ENCODE measurements around the gene ALOX5. TPM values are rescaled to one million over a fixed set of nuclear protein-coding genes. Genes with fewer than 3 reads are reported as not detected.

The ALOX5 gene
- total and polyA plus RNA-seq, 7 donors = 1.6 to 3.1 (median 2.0) TPM

DNA sequence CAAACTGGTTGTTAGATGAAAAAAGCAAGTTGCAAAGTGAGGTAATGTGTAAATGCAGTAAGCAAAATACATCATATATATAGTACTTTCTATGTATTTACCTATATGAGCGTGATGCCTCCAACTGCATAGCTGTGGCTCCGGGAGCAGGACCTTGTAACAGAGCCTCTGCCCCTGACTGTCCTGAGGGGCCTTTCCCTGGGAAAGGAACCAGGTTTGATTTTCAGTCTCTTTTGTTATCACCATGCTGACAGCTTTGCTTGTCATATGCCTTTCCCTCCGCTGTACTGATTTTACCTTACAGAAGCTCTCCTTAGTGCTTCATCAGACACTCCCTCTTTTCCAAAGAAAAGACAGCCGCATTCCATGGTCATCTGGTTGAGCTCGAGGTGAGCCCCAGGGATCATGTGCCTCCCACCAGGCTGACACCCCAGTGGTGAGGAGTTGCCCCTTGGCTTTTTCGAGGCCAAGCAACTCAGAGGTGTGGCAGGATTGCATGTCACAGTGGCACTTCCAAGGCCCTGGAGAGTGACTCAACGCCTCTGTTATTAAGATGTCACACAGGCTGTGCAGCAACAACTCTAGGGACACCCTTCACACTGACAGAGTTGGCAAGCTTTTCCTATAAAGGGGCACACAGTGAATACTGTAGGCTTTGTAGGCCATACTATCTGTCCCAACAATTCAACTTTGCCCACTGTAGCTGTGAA, 78.9 kb downstream of the ALOX5 start:
- Histone ChIP-seq H3K27me3 (ENCODE audit: insufficient read depth in 3 of 3, low read length in 2 of 3) (no peaks in the 10 kb centered on the region), H3K36me3 (ENCODE audit: insufficient read depth in 1 of 2, low read depth in 1 of 2) (peaks cover 0 to 14% of the 10 kb centered on the region in 2 donors), H3K27ac (no peak overlapping the region), H3K9me3 (no peaks in the 10 kb centered on the region), H3K4me1 (peaks cover 13% of the 10 kb centered on the region), H3K4me3 (no peak overlapping the region)
- WGBS, 3 donors = 81 to 86% (median 83%) methylated on average over 7 of the region's 7 CpGs
- TF ChIP-seq, protein P1, sequence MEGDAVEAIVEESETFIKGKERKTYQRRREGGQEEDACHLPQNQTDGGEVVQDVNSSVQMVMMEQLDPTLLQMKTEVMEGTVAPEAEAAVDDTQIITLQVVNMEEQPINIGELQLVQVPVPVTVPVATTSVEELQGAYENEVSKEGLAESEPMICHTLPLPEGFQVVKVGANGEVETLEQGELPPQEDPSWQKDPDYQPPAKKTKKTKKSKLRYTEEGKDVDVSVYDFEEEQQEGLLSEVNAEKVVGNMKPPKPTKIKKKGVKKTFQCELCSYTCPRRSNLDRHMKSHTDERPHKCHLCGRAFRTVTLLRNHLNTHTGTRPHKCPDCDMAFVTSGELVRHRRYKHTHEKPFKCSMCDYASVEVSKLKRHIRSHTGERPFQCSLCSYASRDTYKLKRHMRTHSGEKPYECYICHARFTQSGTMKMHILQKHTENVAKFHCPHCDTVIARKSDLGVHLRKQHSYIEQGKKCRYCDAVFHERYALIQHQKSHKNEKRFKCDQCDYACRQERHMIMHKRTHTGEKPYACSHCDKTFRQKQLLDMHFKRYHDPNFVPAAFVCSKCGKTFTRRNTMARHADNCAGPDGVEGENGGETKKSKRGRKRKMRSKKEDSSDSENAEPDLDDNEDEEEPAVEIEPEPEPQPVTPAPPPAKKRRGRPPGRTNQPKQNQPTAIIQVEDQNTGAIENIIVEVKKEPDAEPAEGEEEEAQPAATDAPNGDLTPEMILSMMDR (IDR thresholded peaks at IDR 0.05) = no peak
- DNase-seq = no peak
- peak in 1 of 4 donors; percentile 21 for ATAC-seq
- intact Hi-C loops (cut with DNase I) = loop anchor here in 1 of 2 donors (10.0 kb wide), 1 partner anchor 208 kb away; no protein-coding TSS in a partner anchor

DNA sequence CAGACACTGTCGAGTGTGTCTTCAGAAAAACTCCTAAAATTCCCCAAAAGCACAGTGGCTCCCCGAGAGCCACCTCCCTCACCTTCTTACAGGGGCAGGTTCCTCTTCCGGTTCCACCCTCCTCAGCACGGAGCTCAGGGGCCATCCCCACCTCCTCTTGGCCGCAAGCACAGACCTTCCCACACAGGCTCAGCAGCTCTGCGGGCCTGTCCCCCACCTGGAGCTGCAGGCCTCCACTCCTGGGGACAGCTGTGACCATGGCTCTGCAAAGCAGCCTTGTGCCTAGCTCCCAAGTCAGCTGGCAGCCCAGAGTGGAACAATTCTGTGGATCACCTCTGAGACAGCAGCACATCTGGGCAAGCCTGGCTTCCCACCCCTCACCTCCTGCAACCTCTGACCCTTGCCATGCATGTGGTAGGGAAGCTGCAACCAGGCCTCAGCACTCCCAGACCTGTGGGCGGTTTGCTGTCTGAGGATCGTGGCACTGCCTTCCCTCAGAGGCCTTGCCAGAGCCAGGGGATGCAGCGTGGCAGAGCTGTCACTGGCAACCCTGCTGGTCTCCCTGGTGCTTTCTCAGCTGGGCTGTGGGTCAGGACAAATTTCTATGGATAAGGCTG, 79.7 kb downstream of the ALOX5 start:
- intact Hi-C loops (cut with DNase I) = loop anchor here in 1 of 2 donors (10.0 kb wide), 1 partner anchor 209 kb away; no protein-coding TSS in a partner anchor
- Histone ChIP-seq H3K4me3 (no peak overlapping the region), H3K36me3 (ENCODE audit: insufficient read depth in 1 of 2, low read depth in 1 of 2) (peaks cover 0 to 22% of the 10 kb centered on the region in 2 donors), H3K9me3 (no peaks in the 10 kb centered on the region), H3K27ac (no peak overlapping the region), H3K4me1 (peaks cover 13% of the 10 kb centered on the region), H3K27me3 (ENCODE audit: insufficient read depth in 3 of 3, low read length in 2 of 3) (no peaks in the 10 kb centered on the region)
- TF ChIP-seq, protein P1 (IDR thresholded peaks at IDR 0.05) = no peak
- DNase-seq (no peak), ATAC-seq (no peak)
- 61 to 71% (median 65%) methylated on average over 9 of the region's 9 CpGs for WGBS, 3 donors

DNA sequence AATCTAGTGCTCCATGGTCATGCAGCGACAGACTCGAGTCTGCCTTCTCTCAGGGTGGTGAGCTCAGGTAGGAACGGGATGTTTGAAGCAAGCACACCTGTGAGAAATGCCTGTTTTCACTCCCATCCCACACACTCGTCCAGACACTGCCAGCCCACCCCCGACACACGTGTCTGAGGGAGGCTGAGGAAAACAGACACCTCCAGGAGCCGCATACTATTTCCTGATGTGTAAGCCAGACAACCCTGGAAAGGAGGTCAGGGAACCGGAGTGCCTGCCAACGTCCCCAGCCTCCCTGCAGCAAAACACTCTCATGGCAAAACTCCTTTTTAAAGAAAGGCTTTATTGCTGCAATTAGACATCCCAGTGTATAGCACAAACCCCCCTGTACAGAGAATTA, 80.2 kb downstream of the ALOX5 start:
- no peak overlapping the region for H3K27ac ChIP-seq
- intact Hi-C loops (cut with DNase I) = loop anchor here in 1 of 2 donors (10.0 kb wide), 1 partner anchor 209 kb away; no protein-coding TSS in a partner anchor
- H3K9me3 ChIP-seq = no peaks in the 10 kb centered on the region
- TF ChIP-seq, protein P1 (IDR thresholded peaks at IDR 0.05) = no peak
- H3K4me3 ChIP-seq = no peak overlapping the region
- DNase-seq (no peak), ATAC-seq (peak in 2 of 4 donors; percentile 46 to 74)
- WGBS, 3 donors = 21 to 27% (median 25%) methylated on average over 9 of the region's 9 CpGs
- H3K36me3 ChIP-seq (ENCODE audit: insufficient read depth in 1 of 2, low read depth in 1 of 2) = peaks cover 0 to 27% of the 10 kb centered on the region in 2 donors
- H3K27me3 ChIP-seq (ENCODE audit: insufficient read depth in 3 of 3, low read length in 2 of 3) = no peaks in the 10 kb centered on the region
- peaks cover 13% of the 10 kb centered on the region for H3K4me1 ChIP-seq

DNA sequence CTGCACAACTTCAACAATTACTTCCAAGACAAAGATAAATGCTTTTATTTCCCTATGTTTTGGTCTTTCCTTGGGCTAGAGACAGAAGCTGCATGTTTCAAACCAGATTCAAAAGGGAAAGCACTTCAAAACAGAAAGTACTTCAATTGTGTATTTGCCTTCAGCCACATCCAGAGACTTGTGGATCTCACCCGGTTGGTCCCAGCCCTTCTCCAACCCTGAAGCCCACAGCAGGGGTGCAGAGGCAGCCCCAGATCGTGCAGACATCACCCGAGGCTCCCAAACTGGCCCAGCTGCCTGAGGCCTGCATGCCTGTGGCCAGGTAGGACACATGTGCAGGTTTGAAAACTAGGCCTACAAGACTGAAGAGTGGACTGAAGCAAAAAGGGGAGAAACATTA, 80.8 kb downstream of the ALOX5 start:
- peaks cover 13% of the 10 kb centered on the region for H3K4me1 ChIP-seq
- WGBS, 3 donors = 82 to 91% (median 84%) methylated on average over 3 of the region's 3 CpGs
- intact Hi-C loops (cut with DNase I) = loop anchor here in 1 of 2 donors (10.0 kb wide), 1 partner anchor 210 kb away; no protein-coding TSS in a partner anchor
- no peaks in the 10 kb centered on the region for H3K27me3 ChIP-seq (ENCODE audit: insufficient read depth in 3 of 3, low read length in 2 of 3)
- TF ChIP-seq, protein P1 (IDR thresholded peaks at IDR 0.05) = no peak
- H3K9me3 ChIP-seq = no peaks in the 10 kb centered on the region
- DNase-seq (no peak), ATAC-seq (no peak)
- peaks cover 0 to 27% of the 10 kb centered on the region in 2 donors for H3K36me3 ChIP-seq (ENCODE audit: insufficient read depth in 1 of 2, low read depth in 1 of 2)
- H3K27ac ChIP-seq = no peak overlapping the region
- no peak overlapping the region for H3K4me3 ChIP-seq

Data from psoas muscle (tissue), 8 donors.